ENCODE measurements around the gene OR5AL1.

The OR5AL1 gene

DNA sequence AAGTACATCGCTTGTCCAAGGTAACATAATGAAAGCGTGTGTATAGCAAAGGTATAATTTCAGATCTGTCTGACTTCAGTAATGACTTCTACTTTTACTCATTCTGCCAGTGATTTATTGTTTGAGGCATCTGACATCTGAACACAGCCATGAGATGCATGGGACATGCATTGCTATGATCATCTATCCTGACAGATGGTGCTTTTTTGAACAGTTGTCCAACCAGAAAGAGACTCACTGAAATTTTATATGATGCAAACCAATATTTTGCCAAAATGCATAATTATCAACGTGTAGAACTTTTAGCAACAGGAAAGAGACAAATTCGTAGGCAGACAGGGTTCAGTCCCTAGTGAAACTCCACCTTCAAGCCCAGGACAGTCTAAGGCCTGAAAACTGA, 41.0 kb downstream of the OR5AL1 start:
- no peak overlapping the region for H2AFZ ChIP-seq (ENCODE audit: low read depth, low read length)
- no peaks in the 10 kb centered on the region for H3K36me3 ChIP-seq (ENCODE audit: insufficient read depth, low read length)
- no peak for TF ChIP-seq EZH2 (IDR thresholded peaks at IDR 0.05; ENCODE audit: borderline replicate concordance, low read depth, low read length, severe bottlenecking)
- TF ChIP-seq, protein P1, sequence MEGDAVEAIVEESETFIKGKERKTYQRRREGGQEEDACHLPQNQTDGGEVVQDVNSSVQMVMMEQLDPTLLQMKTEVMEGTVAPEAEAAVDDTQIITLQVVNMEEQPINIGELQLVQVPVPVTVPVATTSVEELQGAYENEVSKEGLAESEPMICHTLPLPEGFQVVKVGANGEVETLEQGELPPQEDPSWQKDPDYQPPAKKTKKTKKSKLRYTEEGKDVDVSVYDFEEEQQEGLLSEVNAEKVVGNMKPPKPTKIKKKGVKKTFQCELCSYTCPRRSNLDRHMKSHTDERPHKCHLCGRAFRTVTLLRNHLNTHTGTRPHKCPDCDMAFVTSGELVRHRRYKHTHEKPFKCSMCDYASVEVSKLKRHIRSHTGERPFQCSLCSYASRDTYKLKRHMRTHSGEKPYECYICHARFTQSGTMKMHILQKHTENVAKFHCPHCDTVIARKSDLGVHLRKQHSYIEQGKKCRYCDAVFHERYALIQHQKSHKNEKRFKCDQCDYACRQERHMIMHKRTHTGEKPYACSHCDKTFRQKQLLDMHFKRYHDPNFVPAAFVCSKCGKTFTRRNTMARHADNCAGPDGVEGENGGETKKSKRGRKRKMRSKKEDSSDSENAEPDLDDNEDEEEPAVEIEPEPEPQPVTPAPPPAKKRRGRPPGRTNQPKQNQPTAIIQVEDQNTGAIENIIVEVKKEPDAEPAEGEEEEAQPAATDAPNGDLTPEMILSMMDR (IDR thresholded peaks at IDR 0.05; ENCODE audit: borderline replicate concordance, extremely low read depth, low read length, poor library complexity, severe bottlenecking), result no peak
- no peaks in the 10 kb centered on the region for H3K27me3 ChIP-seq (ENCODE audit: insufficient read depth, low read length, poor library complexity)
- H3K4me2 ChIP-seq (ENCODE audit: insufficient read depth, low read length), result no peak overlapping the region
- H4K20me1 ChIP-seq (ENCODE audit: insufficient read depth, low read length), result no peaks in the 10 kb centered on the region
- no peaks in the 10 kb centered on the region for H3K9me3 ChIP-seq (ENCODE audit: insufficient read depth, low read length, severe bottlenecking)
- no peak for ATAC-seq (ENCODE audit: insufficient read depth, low read depth)
- H3K27ac ChIP-seq (ENCODE audit: low read length), result no peak overlapping the region
- H3K4me3 ChIP-seq (ENCODE audit: low read depth in 1 of 2, low read length in 2 of 2), result no peak overlapping the region
- H3K9ac ChIP-seq (ENCODE audit: low read depth, low read length), result no peak overlapping the region
- no peaks in the 10 kb centered on the region for H3K79me2 ChIP-seq (ENCODE audit: insufficient read depth, low read length)
- no peaks in the 10 kb centered on the region for H3K4me1 ChIP-seq (ENCODE audit: insufficient read depth, low read length)
- no peak for DNase-seq

DNA sequence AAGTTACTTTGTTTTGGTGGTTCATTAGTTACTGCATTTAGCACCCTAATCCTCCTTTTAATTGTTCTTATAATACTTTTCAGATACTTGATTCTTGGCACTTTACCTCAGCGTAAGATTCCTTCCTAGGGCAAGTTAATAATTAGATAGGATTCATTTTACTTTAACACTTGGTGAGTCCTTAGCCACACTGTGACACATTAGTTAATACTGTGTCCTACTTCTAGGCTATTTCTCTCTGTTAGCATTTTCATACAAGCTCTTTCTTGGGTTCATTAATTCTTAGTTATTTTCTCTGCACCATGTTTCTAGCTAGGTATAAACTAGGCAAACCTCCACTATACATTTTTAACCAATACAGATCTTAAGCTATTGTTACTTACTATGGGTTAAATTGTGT, 44.6 kb downstream of the OR5AL1 start:
- Histone ChIP-seq H2AFZ (ENCODE audit: low read depth, low read length) (no peak overlapping the region), H4K20me1 (ENCODE audit: insufficient read depth, low read length) (no peaks in the 10 kb centered on the region), H3K27me3 (ENCODE audit: insufficient read depth, low read length, poor library complexity) (no peaks in the 10 kb centered on the region), H3K9me3 (ENCODE audit: insufficient read depth, low read length, severe bottlenecking) (no peaks in the 10 kb centered on the region), H3K4me2 (ENCODE audit: insufficient read depth, low read length) (no peak overlapping the region), H3K9ac (ENCODE audit: low read depth, low read length) (no peak overlapping the region), H3K79me2 (ENCODE audit: insufficient read depth, low read length) (no peaks in the 10 kb centered on the region), H3K4me3 (ENCODE audit: low read depth in 1 of 2, low read length in 2 of 2) (no peak overlapping the region), H3K27ac (ENCODE audit: low read length) (no peak overlapping the region), H3K36me3 (ENCODE audit: insufficient read depth, low read length) (no peaks in the 10 kb centered on the region), H3K4me1 (ENCODE audit: insufficient read depth, low read length) (no peaks in the 10 kb centered on the region)
- DNase-seq, result no peak
- no peak for ATAC-seq (ENCODE audit: insufficient read depth, low read depth)
- TF ChIP-seq, protein P1 (IDR thresholded peaks at IDR 0.05; ENCODE audit: borderline replicate concordance, extremely low read depth, low read length, poor library complexity, severe bottlenecking), result no peak
- TF ChIP-seq EZH2 (IDR thresholded peaks at IDR 0.05; ENCODE audit: borderline replicate concordance, low read depth, low read length, severe bottlenecking), result no peak

Data from DND-41 (cell line).